GM06990 (cell line): ENCODE data around the gene KAZALD1.

Experiments
- DNase-seq: peaks from one replicate; pipeline ENCODE4 v3.0.0-alpha.2; 2011; ENCODE audit not compliant: insufficient read length; ENCODE audit errors: extremely low read depth
- H3K27me3 ChIP-seq: replicated peaks from 2 replicates; pipeline ENCODE4 v1.6.0; 2011; ENCODE audit warnings: low read length; ENCODE audit not compliant: control insufficient read depth, insufficient read depth
- H3K36me3 ChIP-seq: 2 replicates; pipeline ENCODE4 v1.5.1; 2011; ENCODE audit warnings: low read length; ENCODE audit not compliant: control insufficient read depth, insufficient read depth
- H3K4me3 ChIP-seq: replicated peaks from 2 replicates; pipeline ENCODE4 v1.5.1; 2011; ENCODE audit warnings: low read depth, mild to moderate bottlenecking, control low read depth, low read length
- TF ChIP-seq, protein P1 (sequence below): IDR thresholded peaks from 2 replicates; pipeline ENCODE4 v1.5.1; 2011; ENCODE audit warnings: low read length, control low read depth, mild to moderate bottlenecking, inconsistent platforms; ENCODE audit not compliant: insufficient read depth, poor library complexity, severe bottlenecking

KAZALD1 gene

DNA sequence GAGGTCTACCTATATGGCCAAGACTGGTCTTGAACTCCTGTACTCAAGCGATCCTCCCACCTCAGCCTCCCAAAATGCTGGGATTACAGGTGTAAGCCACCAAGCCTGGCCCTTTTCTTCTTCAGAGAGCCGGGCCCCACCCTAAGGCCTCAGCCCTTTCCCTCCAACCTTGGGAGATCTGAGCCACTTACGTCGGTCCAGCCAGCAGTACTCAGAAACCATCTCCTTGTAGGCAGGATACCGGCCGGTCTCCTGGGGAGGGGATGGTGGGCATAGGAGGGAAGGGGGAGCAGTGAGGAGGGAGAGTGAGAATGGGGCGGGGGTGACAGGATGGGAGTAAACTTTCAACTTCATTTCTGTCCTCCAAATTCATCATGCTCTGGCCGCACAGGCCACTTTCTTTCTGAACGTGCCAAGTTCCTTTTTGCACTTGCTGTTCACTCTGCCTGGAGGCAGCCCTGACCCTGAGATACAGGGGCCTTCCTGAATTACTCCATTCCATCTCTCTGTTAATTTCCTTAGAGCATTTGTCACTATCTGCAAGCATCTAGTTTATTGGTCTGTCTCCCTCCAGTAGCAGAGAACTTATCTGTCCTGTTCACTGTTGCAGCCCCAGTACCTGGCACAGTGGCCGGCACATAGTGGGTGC lies 41.2 kb upstream of the KAZALD1 start:
- DNase-seq = no peak
- Histone ChIP-seq H3K27me3 (peaks cover 2% of the 10 kb centered on the region), H3K4me3 (no peak overlapping the region), H3K36me3 (no peaks in the 10 kb centered on the region)
- TF ChIP-seq, protein P1, sequence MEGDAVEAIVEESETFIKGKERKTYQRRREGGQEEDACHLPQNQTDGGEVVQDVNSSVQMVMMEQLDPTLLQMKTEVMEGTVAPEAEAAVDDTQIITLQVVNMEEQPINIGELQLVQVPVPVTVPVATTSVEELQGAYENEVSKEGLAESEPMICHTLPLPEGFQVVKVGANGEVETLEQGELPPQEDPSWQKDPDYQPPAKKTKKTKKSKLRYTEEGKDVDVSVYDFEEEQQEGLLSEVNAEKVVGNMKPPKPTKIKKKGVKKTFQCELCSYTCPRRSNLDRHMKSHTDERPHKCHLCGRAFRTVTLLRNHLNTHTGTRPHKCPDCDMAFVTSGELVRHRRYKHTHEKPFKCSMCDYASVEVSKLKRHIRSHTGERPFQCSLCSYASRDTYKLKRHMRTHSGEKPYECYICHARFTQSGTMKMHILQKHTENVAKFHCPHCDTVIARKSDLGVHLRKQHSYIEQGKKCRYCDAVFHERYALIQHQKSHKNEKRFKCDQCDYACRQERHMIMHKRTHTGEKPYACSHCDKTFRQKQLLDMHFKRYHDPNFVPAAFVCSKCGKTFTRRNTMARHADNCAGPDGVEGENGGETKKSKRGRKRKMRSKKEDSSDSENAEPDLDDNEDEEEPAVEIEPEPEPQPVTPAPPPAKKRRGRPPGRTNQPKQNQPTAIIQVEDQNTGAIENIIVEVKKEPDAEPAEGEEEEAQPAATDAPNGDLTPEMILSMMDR = no peak

DNA sequence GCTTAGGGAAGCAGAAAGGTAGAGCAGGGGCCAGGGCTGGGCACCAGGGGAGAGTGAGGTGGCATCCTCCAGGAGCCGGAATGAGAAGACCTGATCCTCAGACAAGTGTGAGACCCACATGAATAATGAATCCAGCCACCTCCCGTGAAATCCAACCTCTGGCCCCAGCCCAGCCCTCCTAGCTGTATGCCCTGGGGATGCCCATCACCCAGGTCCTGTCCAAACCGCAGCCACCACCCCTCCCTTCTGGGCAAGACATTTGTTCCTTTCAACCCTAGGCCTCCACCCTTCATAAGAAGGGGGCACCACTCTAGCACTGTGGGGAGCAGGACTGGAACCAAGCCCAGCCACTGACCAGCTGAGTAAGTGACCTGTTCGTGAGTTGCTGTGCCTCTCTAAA lies 40.5 kb upstream of the KAZALD1 start:
- H3K36me3 ChIP-seq = no peaks in the 10 kb centered on the region
- TF ChIP-seq, protein P1 = no peak
- H3K27me3 ChIP-seq = peaks cover 2% of the 10 kb centered on the region
- H3K4me3 ChIP-seq = no peak overlapping the region
- no peak for DNase-seq

DNA sequence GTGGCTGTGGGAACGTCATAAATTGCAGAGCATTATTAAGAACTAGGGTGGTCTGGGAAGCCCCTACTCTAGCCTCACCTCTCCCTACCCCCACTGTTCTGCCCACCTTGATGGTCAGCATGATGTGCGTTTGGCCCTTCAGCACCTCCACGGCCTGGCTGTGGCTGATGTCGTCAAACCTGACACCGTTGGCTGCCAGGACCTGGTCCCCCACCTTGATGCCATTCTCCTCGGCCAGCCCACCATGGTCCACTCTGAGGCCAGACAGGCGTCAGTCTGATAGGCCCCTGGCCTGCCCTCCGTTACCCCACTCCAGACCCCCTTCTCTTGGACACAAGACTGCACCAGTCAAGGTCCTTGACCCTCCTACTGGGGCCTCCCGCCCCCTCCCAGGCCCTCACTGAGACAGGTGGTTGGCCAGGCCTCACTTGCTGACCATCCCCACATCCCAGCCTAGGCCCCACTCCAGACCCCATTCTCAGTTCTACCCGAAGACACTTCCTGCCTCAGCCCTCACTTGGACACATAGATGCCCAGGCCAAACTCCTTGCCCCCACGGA lies 40.0 kb upstream of the KAZALD1 start:
- Histone ChIP-seq H3K36me3 (no peaks in the 10 kb centered on the region), H3K27me3 (peaks cover 2% of the 10 kb centered on the region), H3K4me3 (no peak overlapping the region)
- TF ChIP-seq, protein P1 = no peak
- DNase-seq = no peak

DNA sequence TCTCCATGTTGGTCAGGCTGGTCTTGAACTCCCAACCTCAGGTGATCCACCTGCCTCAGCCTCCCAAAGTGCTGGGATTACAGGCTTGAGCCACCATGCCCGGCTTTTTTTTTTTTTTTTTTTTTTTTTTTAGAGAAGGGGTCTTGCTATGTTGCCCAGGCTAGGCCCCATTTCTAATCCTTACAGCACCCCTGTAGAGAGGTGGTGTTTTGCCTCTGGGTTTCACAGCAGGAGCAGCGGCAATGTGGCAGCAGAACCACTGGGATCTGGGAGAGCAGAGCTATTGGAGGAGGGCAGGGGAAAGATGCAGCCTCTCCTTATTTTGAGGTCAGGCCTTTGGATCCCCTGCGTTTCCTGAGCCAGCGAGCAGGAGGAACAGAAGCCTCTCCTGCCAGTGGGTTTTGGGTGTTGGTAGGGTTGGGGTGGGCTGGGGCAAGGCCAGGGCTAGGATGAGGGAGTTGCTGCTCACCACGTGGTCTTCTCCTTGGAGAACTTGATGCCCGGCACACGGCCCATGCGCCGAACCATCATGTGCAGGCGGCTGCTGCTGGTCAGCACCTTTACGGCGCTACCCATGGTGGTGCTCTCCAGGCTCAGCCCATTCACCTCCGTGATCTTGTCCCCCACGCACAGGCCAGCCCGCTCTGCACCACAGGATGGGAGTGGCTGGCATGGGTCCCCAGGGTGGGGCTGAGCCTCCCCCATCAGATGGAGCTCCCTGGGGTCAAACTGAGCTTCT lies 38.7 kb upstream of the KAZALD1 start:
- Histone ChIP-seq H3K27me3 (no peaks in the 10 kb centered on the region; the same call in 1 of the 2 replicates), H3K4me3 (no peak overlapping the region), H3K36me3 (no peaks in the 10 kb centered on the region)
- TF ChIP-seq, protein P1 = no peak
- no peak for DNase-seq

DNA sequence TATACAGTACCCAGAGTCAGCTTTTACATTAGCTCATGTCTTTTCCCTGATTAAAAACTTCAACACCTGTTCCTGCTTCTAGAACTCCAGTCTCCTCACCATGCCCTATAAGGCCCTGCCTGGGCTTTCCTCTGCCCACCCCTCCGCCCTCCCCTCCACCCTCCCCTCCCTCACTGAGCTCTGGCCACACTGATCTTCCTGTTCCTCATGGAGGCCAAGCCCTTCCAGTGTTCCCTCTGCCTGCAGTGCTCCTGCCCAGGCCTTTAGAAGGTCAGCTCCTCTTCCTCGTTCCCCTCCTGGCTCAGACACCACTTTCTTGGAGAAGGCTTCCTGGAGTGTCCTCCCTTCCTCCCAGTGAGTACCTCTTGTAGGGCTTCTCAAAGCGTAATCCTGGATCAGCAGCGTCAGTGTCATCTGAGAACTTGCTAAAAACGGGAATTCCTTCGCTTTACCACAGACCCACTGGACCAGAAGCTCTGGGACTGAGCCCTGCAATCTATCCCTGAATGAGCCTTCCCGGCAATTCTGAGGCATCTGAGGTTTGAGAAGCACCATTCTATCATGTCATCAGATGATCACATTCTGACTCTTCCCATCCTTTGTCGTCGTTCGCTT lies 34.6 kb upstream of the KAZALD1 start:
- DNase-seq = no peak
- Histone ChIP-seq H3K36me3 (no peaks in the 10 kb centered on the region), H3K27me3 (no peaks in the 10 kb centered on the region; the same call in 1 of the 2 replicates), H3K4me3 (no peak overlapping the region)
- TF ChIP-seq, protein P1 = no peak
